NCI-H748 treated with DMSO at 0.1 percent for 48 hours (cell line): ENCODE results near the gene MBP.

ENCODE experiments used
- DNase-seq: peaks from one replicate; lab custom pipeline; 2025; lab: John Stamatoyannopoulos, UW

MBP gene

GRCh38 chr18:77065221-77065981 lies 67.2 kb downstream of the MBP start:
- DNase-seq, result no peak

GRCh38 chr18:77063260-77063659 lies 69.3 kb downstream of the MBP start:
- DNase-seq, result no peak

GRCh38 chr18:77062518-77063003 lies 70.0 kb downstream of the MBP start:
- DNase-seq, result no peak

- no peak for DNase-seq
Observed at GRCh38 chr18:77061946-77062517, 70.6 kb downstream of the MBP start.

- no peak for DNase-seq
Observed at GRCh38 chr18:77061281-77061945, 71.2 kb downstream of the MBP start.

- DNase-seq, result no peak
Observed at GRCh38 chr18:77060151-77060550, 72.4 kb downstream of the MBP start.

GRCh38 chr18:77059294-77059916 lies 73.2 kb downstream of the MBP start:
- DNase-seq, result peak; percentile 39

GRCh38 chr18:77058290-77058835 lies 74.2 kb downstream of the MBP start:
- DNase-seq, result no peak

GRCh38 chr18:77057006-77057395 lies 75.6 kb downstream of the MBP start:
- DNase-seq, result no peak

- DNase-seq, result no peak
Observed at GRCh38 chr18:77056344-77057005, 76.1 kb downstream of the MBP start.

- no peak for DNase-seq
Observed at GRCh38 chr18:77055429-77056300, 76.9 kb downstream of the MBP start.

GRCh38 chr18:77054606-77055428 lies 77.8 kb downstream of the MBP start:
- no peak for DNase-seq

GRCh38 chr18:77054288-77054605 lies 78.3 kb downstream of the MBP start:
- DNase-seq, result no peak

GRCh38 chr18:77053616-77054287 lies 78.8 kb downstream of the MBP start:
- DNase-seq, result no peak

- no peak for DNase-seq
Observed at GRCh38 chr18:77052983-77053309, 79.6 kb downstream of the MBP start.

- no peak for DNase-seq
Observed at GRCh38 chr18:77052297-77052982, 80.1 kb downstream of the MBP start.

GRCh38 chr18:77051581-77052296 lies 80.8 kb downstream of the MBP start:
- DNase-seq, result no peak

- DNase-seq, result no peak
Observed at GRCh38 chr18:77049938-77050337, 82.6 kb downstream of the MBP start.
